Measurements from ENCODE around the gene S100B.
A peak's percentile ranks its signal among the peaks of the same experiment; 100 is the strongest.
"Not testable (repeated sequence)": the region's sequence is repeated elsewhere in the genome, so short reads cannot be mapped to it uniquely, and the experiment has no call there.

Gene S100B

DNA sequence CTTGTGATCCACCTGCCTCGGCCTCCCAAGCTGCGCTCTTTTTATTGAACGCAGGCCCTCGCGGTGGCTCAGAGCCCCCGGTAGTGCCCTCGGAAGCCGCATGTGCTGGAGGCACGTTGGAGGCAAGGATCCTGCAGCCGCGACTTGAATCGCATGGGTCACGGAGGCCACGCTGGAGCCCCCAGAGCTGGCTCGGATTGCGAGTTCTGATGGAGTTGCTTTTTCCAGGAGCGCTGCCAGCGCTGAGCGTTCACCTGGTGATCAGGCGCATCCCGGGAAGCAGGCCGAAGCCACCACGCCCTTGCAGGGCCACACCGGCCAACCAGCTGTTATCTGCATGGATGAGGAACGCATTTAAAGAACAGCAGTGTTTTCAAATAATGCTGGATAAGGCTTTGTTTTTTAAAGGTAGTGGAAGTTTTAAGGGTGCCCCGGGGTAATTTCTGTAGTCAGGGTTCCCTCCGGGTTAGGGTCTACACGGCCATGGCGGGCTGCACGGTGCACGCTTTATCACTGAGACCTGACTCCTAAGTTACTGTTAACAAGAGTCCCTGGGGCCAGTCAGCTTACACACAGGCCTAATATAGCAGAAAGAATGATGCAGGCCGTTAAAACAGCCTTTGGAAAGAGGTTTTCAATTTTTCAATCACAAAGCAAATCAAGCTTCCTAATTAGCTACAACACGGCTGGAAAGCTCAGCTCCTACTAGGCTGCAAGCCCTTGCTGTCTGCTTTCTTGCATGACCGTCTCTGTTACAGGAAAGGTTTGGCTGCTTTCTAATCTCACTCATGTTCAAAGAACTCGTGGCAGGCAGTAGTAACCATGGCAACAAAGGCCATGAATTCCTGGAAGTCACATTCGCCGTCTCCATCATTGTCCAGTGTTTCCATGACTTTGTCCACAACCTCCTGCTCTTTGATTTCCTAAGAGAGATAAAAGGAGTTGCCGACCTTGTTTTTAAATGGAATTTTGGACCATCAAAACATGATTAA is 6.0 kb downstream of the S100B start:
- DNase-seq, result no peak

DNA sequence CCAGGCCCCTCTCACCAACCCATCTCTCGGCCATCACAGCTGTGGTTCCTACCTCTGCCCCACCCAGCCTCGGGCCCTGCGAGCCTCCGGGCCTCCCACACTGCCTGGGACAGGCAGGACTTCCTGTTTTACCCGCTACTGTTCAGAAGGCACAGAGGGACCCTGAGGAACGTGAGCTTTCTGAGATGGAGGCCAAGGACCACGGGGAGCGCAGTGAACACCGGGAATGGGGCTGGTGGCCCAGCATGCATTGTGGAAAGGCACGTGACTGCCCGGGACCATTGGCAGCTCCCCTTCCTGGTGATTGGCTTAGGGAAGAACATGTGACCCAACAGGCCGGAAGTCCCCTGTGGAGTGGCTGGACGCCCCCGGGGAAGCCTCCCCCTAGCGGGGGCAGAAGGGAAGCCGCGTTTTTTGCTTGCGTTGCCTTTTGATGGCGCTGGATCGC is 7.0 kb downstream of the S100B start:
- no peak for DNase-seq

DNA sequence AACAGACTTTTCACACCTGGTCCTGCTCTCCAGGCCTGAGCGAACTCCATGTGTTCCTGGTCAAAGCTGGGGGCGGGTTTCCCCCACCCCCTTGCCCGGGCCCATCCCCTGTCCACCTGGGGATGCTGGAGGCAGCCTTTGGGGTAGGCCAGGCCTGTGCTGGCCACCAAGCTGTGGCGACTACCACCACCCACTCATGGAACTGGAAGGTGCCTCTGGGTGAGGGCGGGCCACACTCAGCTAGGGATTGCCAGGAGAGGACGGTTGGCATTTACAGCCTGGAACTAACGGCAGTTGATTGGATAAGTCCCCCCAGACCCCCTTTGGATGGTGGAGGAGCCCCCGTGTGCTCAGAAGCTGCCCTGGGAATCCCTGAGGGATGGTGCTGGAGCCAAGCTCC is 7.9 kb downstream of the S100B start:
- no peak for DNase-seq

DNA sequence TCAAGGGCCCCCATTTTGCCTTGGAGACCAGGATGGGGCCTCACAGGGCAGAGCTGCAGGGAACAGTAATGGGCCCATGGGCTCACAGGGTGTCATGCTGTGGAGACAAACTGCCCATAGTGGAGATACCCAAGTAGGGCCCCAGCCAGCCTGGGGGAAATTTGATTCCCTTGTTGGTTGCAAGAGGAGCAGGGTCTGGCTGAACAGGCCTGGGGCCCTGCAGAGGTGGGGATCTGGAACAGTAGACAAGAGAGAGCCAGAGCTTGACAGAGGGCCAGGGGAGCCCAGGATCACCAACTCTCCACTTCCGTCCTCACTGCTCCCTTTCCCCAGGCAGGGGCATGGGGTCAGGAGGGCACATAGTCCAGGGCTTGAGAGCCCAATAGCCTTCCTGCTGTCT is 8.7 kb downstream of the S100B start:
- no peak for DNase-seq

DNA sequence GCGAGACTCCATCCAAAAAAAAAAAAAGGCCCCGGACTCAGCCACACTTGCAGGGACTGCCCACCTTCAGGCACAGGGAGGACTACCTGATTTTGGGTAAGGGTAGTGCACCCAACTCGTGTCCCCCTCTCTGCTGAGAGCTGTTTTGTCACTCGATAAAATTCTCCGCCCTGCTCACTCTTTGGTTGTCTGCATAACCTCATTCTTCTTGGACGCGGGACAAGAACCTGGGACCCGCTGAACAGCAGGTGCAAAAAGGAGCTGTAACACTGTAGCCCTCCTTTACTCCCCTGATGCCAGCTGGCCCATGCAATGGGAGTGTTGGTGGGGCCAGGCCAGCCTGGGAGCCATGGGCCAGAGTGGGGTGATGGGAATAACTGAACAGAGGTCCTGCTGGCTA is 10.6 kb downstream of the S100B start:
- DNase-seq, result no peak

DNA sequence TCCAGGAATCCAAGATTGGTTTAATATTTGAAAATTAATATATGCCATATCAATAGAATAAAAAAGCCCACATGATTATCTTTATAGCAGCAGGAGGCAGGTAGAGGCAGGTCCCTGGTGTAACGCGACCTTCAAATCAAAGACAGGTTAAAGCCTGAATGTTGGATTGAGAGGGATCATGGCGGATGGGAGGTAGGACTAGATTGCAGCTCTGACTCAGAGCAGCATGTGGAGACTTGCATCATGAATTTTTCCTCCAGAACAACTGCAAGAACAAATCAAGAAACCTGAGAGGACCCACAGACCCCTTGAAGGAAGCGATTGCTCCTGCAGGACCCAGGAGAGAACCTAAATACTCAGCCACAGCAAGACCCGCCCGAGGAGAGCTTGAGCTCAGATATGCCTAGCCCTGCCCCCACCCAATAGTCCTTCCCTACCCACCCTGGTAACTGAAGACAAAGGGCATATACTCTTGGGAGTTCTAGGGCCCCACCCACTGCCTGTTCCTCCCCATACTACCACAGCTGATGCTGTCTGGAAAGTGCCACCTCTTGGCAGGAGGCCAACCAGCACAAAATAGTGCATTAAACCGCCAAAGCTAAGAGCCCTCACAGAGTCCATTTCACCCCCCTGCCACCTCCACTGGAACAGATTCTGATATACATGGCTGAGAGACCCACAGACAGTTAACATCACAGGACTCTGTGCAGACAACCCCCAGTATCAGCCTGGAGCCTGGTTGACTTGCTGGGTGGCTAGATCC is 19.5 kb downstream of the S100B start:
- no peak for DNase-seq

DNA sequence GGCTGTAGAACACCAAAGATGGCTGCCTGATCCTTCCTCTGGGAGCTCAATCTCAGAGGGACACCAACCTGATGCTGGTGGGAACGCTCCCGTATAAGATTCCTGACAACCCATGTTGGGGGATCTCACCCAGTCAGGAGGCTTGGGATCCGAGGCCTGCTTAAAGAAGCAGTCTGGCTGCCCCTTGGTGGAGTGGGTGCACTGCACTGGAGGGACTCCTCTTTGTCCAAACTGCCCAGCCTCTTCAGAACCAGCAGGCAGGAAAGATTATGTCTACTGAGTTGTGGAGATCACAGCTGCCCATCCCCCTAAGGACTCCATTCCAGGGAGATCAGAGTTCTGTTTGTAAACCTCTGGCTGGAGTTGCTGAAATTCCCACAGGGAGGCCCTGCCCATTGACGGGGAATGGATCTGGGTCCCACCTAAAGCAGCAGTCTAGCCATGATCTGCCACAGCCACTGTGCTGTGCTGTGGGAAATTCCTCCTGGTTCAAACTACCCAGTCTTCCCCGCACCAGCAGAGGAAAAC is 23.0 kb downstream of the S100B start:
- DNase-seq, result no peak

DNA sequence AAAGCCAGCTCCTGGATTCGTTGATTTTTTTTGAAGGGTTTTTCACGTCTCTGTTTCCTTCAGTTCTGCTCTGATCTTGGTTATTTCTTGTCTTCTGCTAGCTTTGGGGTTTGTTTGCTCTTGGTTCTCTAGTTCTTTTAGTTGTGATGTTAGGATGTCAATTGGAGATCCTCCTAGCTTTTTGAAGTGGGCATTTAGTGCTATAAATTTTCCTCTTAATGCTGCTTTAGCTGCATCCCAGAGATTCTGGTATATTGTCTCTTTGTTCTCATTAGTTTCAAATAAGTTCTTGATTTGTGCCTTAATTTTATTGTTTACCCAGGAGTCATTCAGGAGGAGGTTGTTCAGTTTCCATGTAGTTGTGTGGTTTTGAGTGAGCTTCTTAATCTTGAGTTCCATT is 25.5 kb downstream of the S100B start:
- not testable (repeated sequence) for DNase-seq

DNA sequence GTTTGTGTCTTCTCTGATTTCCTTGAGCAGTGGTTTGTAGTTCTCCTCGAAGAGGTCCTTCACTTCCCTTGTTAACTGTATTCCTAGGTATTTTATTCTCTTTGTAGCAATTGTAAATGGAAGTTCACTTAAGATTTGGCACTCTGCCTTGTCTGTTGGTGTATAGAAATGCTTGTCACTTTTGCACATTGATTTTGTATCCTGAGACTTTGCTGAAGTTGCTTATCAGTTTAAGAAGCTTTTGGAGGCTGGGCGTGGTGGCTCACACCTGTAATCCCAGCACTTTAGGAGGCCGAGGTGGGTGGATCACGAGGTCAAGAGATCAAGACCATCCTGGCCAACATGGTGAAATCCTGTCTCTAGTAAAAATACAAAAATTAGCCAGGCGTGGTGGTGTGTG is 27.1 kb downstream of the S100B start:
- DNase-seq, result not testable (repeated sequence)

DNA sequence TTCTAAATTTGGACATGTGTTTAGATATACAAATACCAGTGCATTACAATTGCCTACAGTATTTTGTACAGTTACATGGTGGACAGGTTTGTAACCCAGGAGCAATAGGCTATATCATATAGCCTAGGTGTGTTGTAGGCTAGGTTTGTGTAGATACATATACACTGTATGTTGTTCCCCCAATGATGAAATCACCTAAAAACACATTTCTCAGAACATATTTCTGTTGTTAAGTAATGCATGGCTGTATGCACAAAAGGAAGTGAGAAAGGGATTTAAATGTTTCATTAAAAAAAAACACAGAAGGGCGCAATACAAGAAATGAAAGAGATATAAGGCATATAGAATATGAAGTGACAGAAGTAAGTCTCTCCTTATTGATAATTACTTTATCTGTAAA is 32.0 kb downstream of the S100B start:
- DNase-seq, result no peak

DNA sequence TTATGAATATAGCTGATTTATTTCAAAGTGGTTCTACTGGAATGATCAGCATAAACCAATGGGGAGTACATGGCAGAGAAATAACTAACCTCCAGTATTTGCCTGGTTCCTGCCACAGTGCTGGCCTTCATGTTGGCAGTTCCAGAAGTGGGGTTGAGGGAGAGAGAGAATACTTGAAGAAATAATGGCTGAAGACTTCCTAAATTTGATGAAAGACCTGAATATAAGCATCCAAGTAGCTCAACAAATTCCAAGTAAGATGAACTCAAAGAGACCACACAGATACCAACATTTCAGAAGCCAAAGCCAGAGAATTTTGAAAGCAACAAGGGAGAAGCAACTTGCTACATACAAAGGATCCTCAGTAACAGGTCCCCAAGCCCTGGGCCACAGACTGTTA is 34.3 kb downstream of the S100B start:
- no peak for DNase-seq

DNA sequence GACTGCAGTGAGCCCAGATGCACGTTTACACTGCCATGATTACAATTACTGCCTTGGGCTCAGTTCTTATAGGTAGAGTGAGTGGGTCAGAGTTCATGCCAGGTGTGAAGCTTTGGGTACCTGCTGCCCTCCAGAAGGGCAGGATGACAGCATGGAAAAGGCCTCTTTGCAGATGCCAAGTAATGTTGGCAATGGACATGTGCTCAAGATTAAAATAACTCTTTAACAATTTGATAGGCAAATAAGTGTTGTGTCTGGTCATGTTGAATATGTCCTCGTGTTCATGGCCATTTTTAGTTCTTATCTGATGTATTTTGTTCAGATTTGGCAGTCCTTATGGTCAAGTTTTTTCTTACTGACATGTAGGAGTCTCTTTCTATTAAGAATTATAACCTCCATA is 34.8 kb downstream of the S100B start:
- DNase-seq, result no peak

DNA sequence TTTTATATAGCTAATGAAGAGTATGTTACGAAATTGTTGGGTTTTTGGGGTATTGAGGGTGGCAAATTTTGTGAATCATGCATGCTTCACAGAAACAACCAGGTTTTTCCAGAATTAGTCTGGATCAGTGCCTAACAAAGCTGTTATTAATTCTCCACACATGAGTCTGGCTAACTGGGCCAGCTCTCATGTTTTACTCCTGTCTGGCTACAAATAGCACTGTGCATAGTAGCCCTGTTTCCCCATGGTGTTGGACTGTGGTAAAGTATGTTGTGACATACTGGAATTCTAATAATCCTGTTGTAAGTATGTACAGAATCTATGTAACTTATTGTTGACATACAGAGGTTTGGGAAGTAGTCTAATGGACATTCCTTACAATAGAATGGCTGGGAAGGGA is 35.8 kb downstream of the S100B start:
- no peak for DNase-seq

DNA sequence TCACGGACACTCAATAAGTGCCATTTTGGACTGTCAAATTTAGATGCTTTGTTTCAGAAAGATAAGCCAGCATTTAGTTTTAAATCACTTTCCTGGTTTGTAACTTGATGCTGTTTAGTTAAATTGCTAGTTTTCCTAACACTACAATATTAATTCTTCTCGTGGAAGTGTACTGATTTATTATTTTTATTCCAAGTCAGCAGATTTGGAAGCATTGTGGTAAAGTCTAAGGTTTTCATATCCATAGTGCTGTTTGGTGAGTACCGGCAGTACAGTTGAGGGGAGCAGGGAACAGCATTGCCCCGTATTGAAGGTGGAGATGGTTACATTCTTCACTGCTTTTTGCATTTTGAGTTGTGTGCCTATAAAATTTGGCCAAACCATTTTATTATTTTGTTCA is 36.3 kb downstream of the S100B start:
- no peak for DNase-seq

DNA sequence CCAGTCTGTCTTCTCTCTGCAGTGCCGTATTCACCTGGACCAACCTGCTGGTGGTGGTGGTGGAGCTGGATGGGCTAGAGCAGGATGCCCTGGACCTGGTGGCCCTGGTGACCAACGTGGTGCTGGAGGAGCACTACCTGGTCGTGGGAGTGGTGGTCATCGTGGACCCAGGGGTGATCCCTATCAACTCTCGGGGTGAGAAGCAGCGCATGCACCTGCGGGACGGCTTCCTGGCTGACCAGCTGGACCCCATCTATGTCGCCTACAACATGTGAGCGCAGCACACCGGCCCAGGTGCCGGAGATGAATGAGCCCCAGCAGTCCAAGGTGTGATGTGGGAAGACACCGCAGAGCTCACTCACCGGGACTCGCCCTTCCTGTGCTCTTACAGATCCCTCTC is 37.5 kb downstream of the S100B start:
- no peak for DNase-seq

DNA sequence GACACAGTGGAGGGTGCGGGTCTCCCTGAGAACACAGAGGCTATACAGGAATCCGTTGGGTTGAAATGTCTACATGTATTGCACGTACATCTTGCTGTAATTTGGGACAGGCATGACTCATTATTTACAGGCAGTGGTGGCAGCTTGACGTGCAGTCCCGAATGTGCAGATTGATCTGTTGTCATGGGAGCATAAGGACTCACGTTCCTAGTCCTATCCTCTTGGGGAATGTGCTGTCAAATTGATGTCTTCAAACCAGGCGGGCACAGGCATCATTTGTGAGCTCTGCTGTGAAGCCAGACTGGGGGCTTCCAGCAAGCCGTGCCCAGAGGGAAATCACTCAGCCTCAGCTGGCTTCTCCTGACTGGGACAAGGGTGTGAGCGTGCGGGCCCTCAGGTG is 40.5 kb downstream of the S100B start:
- DNase-seq, result no peak

DNA sequence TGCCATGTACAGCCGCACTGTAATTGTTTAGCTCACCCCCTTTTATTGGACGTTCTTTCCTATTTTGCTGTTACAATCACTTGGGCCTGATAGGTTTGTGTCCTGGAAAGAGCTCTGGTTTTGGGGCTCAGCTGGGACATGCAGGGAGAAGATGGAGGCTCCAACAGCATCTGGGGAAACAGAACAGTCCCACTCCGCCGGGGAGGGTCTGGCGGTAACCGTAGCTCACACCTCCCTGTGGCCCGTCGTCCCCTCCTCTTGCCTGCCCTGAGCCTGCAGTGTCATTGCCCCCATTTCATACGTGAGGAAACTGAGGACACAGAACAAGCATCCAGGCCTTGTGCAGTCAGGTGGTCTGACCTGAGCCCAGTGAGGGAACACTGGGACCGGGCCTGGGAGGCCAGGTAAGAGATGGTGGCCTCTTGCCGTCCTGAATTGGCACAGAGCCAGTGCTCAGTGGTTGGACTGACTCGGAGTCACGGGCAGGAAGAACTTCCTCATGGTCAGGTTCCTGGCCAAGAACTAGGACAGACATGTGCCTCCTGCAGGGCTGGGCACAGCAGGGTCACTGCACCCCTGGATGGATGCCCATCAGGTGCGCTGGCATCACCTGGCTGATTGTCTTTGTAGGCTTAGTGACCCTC is 41.8 kb downstream of the S100B start:
- DNase-seq, result no peak

DNA sequence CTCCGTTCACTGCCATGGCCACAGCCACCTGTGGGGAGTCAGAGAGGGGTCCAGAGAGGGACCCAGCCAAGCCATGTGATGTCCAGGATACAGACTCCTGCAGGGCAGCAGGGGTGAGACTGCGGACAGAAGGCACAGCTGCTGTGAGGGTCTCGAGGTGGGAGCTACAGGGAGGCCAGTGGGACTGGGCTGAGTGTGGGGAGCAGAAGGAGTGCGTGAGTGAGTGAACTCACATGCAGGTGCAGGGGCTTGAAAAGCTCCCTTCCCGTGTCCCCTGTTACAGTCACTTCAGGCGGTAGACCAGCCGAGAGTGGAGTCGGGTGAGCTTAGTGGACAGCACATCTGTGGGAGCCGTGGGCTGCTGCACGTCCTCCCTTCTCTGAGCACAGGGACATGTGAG is 42.4 kb downstream of the S100B start:
- no peak for DNase-seq

DNA sequence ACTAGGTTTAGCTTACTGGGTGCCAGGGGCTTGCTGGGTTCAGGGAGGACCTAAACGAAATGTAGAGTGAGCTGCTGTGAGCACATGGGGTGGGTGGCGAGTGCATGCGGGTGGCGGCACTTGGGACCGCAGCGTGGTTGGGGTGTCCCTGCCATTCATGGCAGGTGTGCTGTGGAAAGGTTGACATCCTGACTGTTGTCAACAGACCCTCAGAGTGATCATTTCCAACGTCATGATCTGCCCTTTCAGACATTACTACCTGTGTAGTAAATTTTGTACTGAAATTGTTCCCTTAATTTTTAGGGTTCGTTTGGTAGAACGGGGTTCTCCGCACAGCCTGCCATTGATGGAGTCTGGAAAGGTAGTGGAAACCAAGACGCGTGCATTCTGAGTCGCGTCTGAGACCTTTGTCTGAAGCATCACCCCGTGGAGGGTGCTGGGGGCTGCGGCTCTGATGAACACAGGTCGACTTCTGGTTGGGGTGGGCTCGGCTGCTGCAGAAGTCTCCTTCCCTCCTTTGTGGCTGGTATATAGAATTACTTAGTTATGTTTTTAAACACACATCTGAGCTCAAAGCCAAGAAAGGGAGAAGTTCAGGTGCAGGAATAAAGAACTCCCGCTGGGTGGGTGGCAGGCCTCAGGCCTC is 43.3 kb downstream of the S100B start:
- DNase-seq, result no peak

DNA sequence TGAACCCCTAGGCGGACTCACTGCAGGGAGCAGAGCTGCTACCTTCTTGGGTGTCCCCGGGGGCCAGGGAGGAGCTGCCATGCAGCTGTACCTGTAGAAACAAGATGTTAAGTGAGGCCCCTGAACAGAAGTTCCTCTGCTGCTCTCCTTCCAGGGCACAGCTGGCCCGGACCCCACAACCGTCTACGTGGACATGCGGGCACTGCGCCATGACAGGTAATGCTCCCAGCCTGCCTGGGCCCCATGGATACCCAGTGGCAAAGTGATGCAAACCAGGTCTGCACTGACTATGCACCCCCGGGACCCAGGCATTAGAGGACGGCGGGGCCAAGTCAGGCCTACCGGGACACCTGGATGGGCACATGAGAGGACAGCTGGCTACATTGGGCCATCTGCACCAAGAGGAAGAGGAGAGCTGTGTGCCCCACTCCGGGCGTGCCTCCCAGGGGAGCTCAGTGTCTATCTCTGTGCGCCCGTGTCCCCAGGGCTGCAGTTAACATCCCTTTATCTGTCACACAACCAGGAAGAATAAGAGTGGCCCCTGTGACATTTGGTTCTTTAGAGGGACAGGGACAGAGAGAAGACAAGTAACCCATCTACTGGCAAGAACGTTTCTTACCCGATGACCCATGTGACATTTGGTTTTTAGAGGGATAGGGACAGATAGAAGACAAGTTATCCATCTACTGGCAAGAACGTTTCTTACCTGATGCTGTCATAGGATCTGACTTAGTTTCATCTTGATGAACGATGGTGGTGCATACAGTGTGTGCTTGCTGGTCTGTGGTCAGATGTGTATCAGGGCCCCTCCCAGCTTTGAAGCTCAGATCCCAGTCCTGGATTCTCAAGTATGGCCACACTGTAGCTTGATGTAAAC is 44.1 kb downstream of the S100B start:
- DNase-seq, result no peak

DNA sequence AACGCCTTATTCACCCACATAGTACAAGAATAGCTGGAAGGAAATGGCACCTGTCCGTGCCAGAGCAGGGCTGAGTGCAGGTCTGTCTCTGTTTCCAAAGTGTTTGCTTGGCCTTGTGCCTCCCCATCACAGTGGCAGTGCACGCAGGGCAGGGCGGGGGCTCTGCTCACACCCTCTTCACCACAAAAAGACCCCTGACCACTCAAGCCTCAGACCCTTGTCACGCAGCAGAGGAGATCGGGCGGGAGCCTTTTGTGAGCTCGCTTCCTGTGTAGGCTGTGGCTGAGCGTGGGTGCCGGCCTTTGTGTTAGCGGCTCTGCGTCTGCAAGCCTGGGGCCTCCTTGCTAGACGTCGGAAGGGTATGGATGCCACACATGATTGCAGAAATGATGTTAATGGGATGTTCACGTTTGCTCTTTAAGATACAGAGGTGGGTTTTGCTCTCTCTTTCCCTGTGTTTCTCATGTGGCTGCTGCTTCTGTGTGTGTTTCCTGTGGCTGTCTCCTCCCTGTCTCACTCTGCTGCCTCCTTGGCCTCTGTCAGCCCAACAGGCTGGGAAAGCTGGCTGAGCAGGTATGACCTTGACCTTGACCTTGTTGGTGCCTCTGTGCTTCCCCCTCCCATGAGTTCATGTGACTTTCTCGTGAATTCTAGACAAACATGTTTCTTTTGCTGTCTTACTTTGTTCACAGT is 45.4 kb downstream of the S100B start:
- peak; percentile 79 for DNase-seq

All from stimulated activated CD4-positive, alpha-beta T cell treated with anti-CD3 and anti-CD28 coated beads, Interleukin-15, amount 100 ng/mL, for 24 hours (primary cell).